ENCODE results near the gene DOCK11. TPM values are rescaled to one million over a fixed set of nuclear protein-coding genes. Genes with fewer than 3 reads are reported as not detected.

Gene DOCK11
- total RNA-seq, 4 donors from 2014 or later = 30.0 to 50.7 (median 35.7) TPM

DNA sequence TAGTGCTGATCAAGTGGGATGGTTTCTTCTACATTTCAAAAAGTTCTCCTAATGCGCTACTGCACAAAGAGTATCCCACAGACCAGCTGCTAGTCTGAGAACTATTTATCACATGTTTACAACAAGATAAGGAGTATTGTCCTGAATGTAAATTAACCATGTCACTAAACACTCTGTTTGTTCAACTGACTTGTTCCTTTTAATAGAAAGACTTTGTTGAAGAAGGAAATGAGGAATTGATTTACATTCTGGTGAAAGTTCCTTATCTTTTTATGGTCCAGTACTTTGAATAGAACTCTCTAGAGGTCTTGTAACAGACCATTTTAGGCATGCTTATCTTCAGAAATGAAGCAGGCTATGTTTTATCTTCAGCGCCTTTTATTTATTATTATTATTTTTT lies 164.5 kb downstream of the DOCK11 start:
- no peaks in the 10 kb centered on the region for H3K4me1 ChIP-seq
- H3K9me3 ChIP-seq = no peaks in the 10 kb centered on the region
- peaks cover 0 to 16% (median 0%) of the 10 kb centered on the region in 3 donors for H3K36me3 ChIP-seq
- H3K4me3 ChIP-seq = no peak overlapping the region
- WGBS, 2 donors = 84 to 88% methylated on average over 2 of the region's 2 CpGs
- no peak for TF ChIP-seq EP300 (IDR thresholded peaks at IDR 0.05)
- no peak for TF ChIP-seq CTCF (IDR thresholded peaks at IDR 0.05)
- TF ChIP-seq POLR2A (IDR thresholded peaks at IDR 0.05) = no peak
- H3K27ac ChIP-seq = no peak overlapping the region
- no peak for DNase-seq (ENCODE audit: low spot score in 2 of 2)
- no peaks in the 10 kb centered on the region for H3K27me3 ChIP-seq

GRCh38 chrX:118665204-118665603 lies 169.6 kb downstream of the DOCK11 start:
- peaks cover 0 to 16% (median 0%) of the 10 kb centered on the region in 3 donors for H3K36me3 ChIP-seq

DNA sequence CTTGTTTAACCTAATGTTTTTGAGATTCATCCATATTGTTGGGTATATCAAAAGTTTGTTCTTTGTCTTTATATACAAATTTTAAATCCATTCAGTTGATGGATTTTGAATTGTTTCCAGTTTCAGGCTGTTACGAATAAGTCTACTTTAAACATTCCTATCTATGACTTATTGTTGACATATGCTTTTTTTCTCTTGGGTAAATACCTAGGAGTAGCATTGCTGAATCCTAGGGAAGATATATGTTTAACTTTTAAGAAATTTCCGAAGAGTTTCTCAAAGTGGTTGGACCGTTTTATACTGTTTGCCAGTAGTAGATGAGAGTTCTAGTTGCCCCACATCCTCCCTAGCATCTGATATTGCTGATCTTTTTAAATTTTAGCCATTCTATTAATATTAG lies 170.9 kb downstream of the DOCK11 start:
- Histone ChIP-seq H3K4me3 (no peak overlapping the region), H3K4me1 (no peaks in the 10 kb centered on the region), H3K27ac (no peak overlapping the region), H3K36me3 (peaks cover 0 to 18% (median 0%) of the 10 kb centered on the region in 3 donors), H3K27me3 (no peaks in the 10 kb centered on the region), H3K9me3 (no peaks in the 10 kb centered on the region)
- 73 to 94% methylated on average over 3 of the region's 3 CpGs for whole genome bisulfite sequencing, 2 donors
- TF ChIP-seq POLR2A (IDR thresholded peaks at IDR 0.05) (no peak), CTCF (IDR thresholded peaks at IDR 0.05) (no peak), EP300 (IDR thresholded peaks at IDR 0.05) (no peak)
- DNase-seq (ENCODE audit: low spot score in 2 of 2) = no peak

More at GRCh38 chrX:118665204-118665603, 169.6 kb downstream of the DOCK11 start:
- no peak for TF ChIP-seq CTCF (IDR thresholded peaks at IDR 0.05)
- no peak for TF ChIP-seq EP300 (IDR thresholded peaks at IDR 0.05)
- no peak for TF ChIP-seq POLR2A (IDR thresholded peaks at IDR 0.05)
- H3K27ac ChIP-seq = no peak overlapping the region
- H3K4me1 ChIP-seq = no peaks in the 10 kb centered on the region
- DNase-seq (ENCODE audit: low spot score in 2 of 2) = no peak
- no peak overlapping the region for H3K4me3 ChIP-seq
- H3K27me3 ChIP-seq = no peaks in the 10 kb centered on the region
- no peaks in the 10 kb centered on the region for H3K9me3 ChIP-seq

DNA sequence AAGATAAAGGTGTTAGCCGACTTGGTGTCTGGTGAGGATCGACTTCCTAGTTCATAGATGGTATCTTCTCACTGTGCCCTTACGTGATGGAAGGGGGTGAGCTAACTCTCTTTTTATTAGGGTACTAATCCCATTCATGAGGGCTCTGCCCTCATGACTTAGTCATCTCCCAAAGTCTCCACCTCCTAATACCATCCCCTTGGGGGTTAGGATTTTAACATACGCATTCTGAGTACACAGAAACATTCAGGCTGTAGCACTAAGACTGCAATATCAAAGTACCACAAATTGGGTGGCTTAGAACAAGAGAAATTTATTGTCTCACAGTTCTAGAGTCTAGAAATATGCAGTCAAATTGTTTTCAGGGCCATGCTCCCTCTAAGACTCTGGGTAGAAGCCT lies 173.8 kb downstream of the DOCK11 start:
- WGBS, 2 donors = 79 to 91% methylated on average over 4 of the region's 4 CpGs
- no peak for DNase-seq (ENCODE audit: low spot score in 2 of 2)
- H3K36me3 ChIP-seq = peaks cover 0 to 11% (median 0%) of the 10 kb centered on the region in 3 donors

More for the DNA sequence above, 173.8 kb downstream of the DOCK11 start:
- Histone ChIP-seq H3K9me3 (no peaks in the 10 kb centered on the region), H3K4me3 (no peak overlapping the region), H3K27me3 (no peaks in the 10 kb centered on the region), H3K27ac (no peak overlapping the region), H3K4me1 (no peaks in the 10 kb centered on the region)
- TF ChIP-seq POLR2A (IDR thresholded peaks at IDR 0.05) (no peak), CTCF (IDR thresholded peaks at IDR 0.05) (no peak), EP300 (IDR thresholded peaks at IDR 0.05) (no peak)
